Hepatocyte (in vitro differentiated cells): ENCODE results near the gene DPH1. TPM values are rescaled to one million over a fixed set of nuclear protein-coding genes. Genes with fewer than 3 reads are reported as not detected.
"Not testable (repeated sequence)": the region's sequence is repeated elsewhere in the genome, so short reads cannot be mapped to it uniquely, and the experiment has no call there.

Experiments
- DNase-seq: peaks from one replicate; pipeline ENCODE4 v3.0.0-alpha.2; 2016; ENCODE audit warnings: low spot score
- H2AFZ ChIP-seq: fragments of 200-600 bp; sonication (generic); 2 replicates; pipeline ENCODE4 v1.6.0; 2016; ENCODE audit warnings: antibody characterized with exemption, mild to moderate bottlenecking
- H3K27ac ChIP-seq: fragments of 200-600 bp; sonication (generic); 2 replicates; pipeline ENCODE4 v1.5.1; 2016; ENCODE audit warnings: mild to moderate bottlenecking
- H3K27me3 ChIP-seq: fragments of 200-600 bp; sonication (generic); 2 replicates; pipeline ENCODE4 v1.6.1; 2016
- H3K36me3 ChIP-seq: fragments of 200-600 bp; sonication (generic); replicated peaks from 2 replicates; pipeline ENCODE4 v1.5.1; 2016; ENCODE audit warnings: low read depth; ENCODE audit not compliant: insufficient read depth
- H3K4me1 ChIP-seq: fragments of 200-600 bp; sonication (generic); 2 replicates; pipeline ENCODE4 v1.5.1; 2016; ENCODE audit warnings: mild to moderate bottlenecking, moderate library complexity; ENCODE audit not compliant: insufficient read depth
- H3K4me2 ChIP-seq: fragments of 200-600 bp; sonication (generic); 2 replicates; pipeline ENCODE4 v1.6.0; 2016
- H3K4me3 ChIP-seq: fragments of 200-600 bp; sonication (generic); 2 replicates; pipeline ENCODE4 v1.5.1; 2016; ENCODE audit warnings: mild to moderate bottlenecking
- H3K79me2 ChIP-seq: fragments of 200-600 bp; sonication (generic); 2 replicates; pipeline ENCODE4 v1.6.0; 2017; ENCODE audit warnings: mild to moderate bottlenecking
- H3K9me2 ChIP-seq: fragments of 200-600 bp; sonication (generic); replicated peaks from 2 replicates; pipeline ENCODE4 v1.6.0; 2017; ENCODE audit warnings: mild to moderate bottlenecking; ENCODE audit not compliant: insufficient read depth
- H3K9me3 ChIP-seq: fragments of 200-600 bp; sonication (generic); 2 replicates; pipeline ENCODE4 v1.5.1; 2016; ENCODE audit warnings: low read depth, mild to moderate bottlenecking
- H4K20me1 ChIP-seq: fragments of 200-600 bp; sonication (generic); 2 replicates; pipeline ENCODE4 v1.6.0; 2016; ENCODE audit warnings: mild to moderate bottlenecking; ENCODE audit not compliant: insufficient read depth, poor library complexity, severe bottlenecking
- EZH2 ChIP-seq: fragments of 200-600 bp; sonication (generic); IDR thresholded peaks from 2 replicates; pipeline ENCODE4 v1.6.1; 2016; ENCODE audit warnings: antibody characterized with exemption, mild to moderate bottlenecking, borderline replicate concordance
- EZH2phosphoT487 ChIP-seq: fragments of 200-600 bp; sonication (generic); IDR thresholded peaks from one replicate; pipeline ENCODE4 v1.6.1; 2018; ENCODE audit warnings: antibody characterized with exemption, mild to moderate bottlenecking, low read depth, moderate library complexity; ENCODE audit not compliant: unreplicated experiment, severe bottlenecking
- WGBS: methylation state at CpG from one replicate; pipeline ENCODE4 v1.1.6; 2016; ENCODE audit warnings: low lambda C conversion rate; ENCODE audit errors: missing lambda C conversion rate; 5-methylcytosine and 5-hydroxymethylcytosine counted together
- polyA plus RNA-seq: library from polyadenylated mRNA; unstranded; fragments of >200 nt; fragmentation: Nextera tagmentation; extraction: Ambion mirVana; gene quantifications from 2 replicates; pipeline ENCODE4 v1.2.1, GENCODE V29; 2016
- total RNA-seq: library from RNA; depleted of rRNA; stranded (reverse); fragments of >200 nt; gene quantifications from 2 replicates; pipeline ENCODE4 v1.2.3, GENCODE V29; 2014
- TF ChIP-seq, protein P1 (sequence below): fragments of 200-600 bp; sonication (generic); IDR thresholded peaks from 2 replicates; pipeline ENCODE4 v1.5.1; 2016; ENCODE audit warnings: antibody characterized with exemption, mild to moderate bottlenecking; ENCODE audit not compliant: poor library complexity

DPH1 gene
- total RNA-seq (26.2 and 27.8 TPM in 2 replicates), polyA plus RNA-seq (45.2 and 49.0 TPM in 2 replicates)

DNA sequence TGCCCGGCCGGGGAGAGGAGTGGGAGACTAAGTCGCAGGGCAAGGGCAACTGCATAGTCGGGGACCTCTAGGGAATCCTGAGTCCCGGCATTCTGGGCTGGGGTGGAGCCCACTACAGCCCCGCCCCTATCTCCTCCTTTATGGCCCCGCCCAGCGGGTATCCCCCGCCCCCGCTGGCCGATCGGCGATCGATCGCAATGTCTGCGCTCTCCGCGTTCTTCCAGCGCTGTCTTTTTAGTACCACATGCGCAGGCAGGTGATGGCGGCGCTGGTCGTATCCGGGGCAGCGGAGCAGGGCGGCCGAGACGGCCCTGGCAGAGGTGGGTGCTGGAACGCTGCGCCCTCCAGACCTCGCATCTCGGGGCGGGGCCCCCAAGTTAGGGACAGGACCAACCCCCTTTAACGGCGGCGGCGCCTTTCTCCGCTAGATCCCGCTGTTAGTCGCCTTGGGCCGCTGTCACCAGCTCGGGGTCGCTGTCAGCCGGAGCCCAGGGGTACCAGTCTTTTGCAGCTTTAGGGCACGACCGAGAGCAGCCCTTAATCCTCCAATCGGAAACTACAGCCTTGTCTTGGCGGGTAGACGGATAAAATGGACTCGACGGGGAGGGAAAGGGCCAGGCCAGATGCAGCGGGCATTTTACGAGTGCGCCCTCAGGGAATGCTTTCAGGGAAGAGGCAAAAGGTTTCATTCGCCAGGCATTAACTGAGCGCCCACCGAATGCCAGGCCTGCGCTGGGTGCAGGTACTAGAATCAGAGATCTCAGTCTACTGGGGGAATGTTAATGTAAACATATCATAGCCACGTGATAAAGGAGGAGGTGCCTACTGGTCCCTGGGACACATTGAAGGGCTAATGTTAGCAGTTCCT lies at the start of gene DPH1:
DPH1 (plus strand) TSS at position 243 of the 868 bp plus-strand sequence; CDS start at position 260, 17 bp downstream.
- Histone ChIP-seq H3K79me2 (peaks cover 15% of the 10 kb centered on the region), H3K9me2 (no peaks in the 10 kb centered on the region), H3K9me3 (no peaks in the 10 kb centered on the region), H3K36me3 (no peaks in the 10 kb centered on the region), H3K4me1 (peaks cover 14% of the 10 kb centered on the region), H3K4me3 (peak within 1 kb of the TSS; percentile 95), H3K27me3 (peaks cover 25% of the 10 kb centered on the region), H3K27ac (no peak within 1 kb of the TSS), H2AFZ (peak within 1 kb of the TSS; percentile 81), H4K20me1 (no peaks in the 10 kb centered on the region), H3K4me2 (peak within 1 kb of the TSS; percentile 76)
- no peak for TF ChIP-seq EZH2
- TF ChIP-seq, protein P1, sequence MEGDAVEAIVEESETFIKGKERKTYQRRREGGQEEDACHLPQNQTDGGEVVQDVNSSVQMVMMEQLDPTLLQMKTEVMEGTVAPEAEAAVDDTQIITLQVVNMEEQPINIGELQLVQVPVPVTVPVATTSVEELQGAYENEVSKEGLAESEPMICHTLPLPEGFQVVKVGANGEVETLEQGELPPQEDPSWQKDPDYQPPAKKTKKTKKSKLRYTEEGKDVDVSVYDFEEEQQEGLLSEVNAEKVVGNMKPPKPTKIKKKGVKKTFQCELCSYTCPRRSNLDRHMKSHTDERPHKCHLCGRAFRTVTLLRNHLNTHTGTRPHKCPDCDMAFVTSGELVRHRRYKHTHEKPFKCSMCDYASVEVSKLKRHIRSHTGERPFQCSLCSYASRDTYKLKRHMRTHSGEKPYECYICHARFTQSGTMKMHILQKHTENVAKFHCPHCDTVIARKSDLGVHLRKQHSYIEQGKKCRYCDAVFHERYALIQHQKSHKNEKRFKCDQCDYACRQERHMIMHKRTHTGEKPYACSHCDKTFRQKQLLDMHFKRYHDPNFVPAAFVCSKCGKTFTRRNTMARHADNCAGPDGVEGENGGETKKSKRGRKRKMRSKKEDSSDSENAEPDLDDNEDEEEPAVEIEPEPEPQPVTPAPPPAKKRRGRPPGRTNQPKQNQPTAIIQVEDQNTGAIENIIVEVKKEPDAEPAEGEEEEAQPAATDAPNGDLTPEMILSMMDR = no peak
- TF ChIP-seq EZH2phosphoT487 = no peak
- DNase-seq = peak; percentile 93
- WGBS = 3% methylated on average over 58 of the region's 59 CpGs

- TF ChIP-seq, protein P1 = no peak
- TF ChIP-seq EZH2 (no peak), EZH2phosphoT487 (no peak)
- no peak for DNase-seq
- no peak overlapping the region for H3K4me3 ChIP-seq
- H2AFZ ChIP-seq = no peak overlapping the region
- WGBS = 93% methylated on average over 8 of the region's 8 CpGs
- H3K4me2 ChIP-seq = no peak overlapping the region
- H3K9me3 ChIP-seq = no peaks in the 10 kb centered on the region
- no peaks in the 10 kb centered on the region for H3K4me1 ChIP-seq
- peaks cover 14% of the 10 kb centered on the region for H3K27me3 ChIP-seq
- no peak overlapping the region for H3K27ac ChIP-seq
- H3K9me2 ChIP-seq = no peaks in the 10 kb centered on the region
- H3K79me2 ChIP-seq = no peaks in the 10 kb centered on the region
- no peaks in the 10 kb centered on the region for H3K36me3 ChIP-seq
- H4K20me1 ChIP-seq = no peaks in the 10 kb centered on the region
Measured at GRCh38 chr17:1980665-1981250, 49.2 kb upstream of the DPH1 start.

- H3K27ac ChIP-seq, H3K79me2 ChIP-seq, H3K27me3 ChIP-seq, H2AFZ ChIP-seq, H3K4me1 ChIP-seq, H3K9me2 ChIP-seq, H3K36me3 ChIP-seq, H3K4me2 ChIP-seq, H3K9me3 ChIP-seq, DNase-seq, H3K4me3 ChIP-seq, H4K20me1 ChIP-seq: not testable (repeated sequence)
- 85% methylated on average over 12 of the region's 13 CpGs for WGBS
Measured at GRCh38 chr17:1982793-1983366, 47.1 kb upstream of the DPH1 start.

GRCh38 chr17:1985093-1985492 lies 44.9 kb upstream of the DPH1 start:
- Histone ChIP-seq H3K4me3 (no peak overlapping the region), H3K79me2 (no peaks in the 10 kb centered on the region), H3K4me2 (no peak overlapping the region), H2AFZ (no peak overlapping the region), H3K9me3 (no peaks in the 10 kb centered on the region), H3K9me2 (no peaks in the 10 kb centered on the region), H3K4me1 (no peaks in the 10 kb centered on the region), H3K27ac (no peak overlapping the region), H3K36me3 (no peaks in the 10 kb centered on the region), H3K27me3 (no peaks in the 10 kb centered on the region), H4K20me1 (no peaks in the 10 kb centered on the region)
- WGBS = 91% methylated on average over 4 of the region's 4 CpGs
- no peak for DNase-seq
- TF ChIP-seq, protein P1 = no peak
- TF ChIP-seq EZH2phosphoT487 = no peak
- TF ChIP-seq EZH2 = no peak
